ENCODE results near the gene SNX11. TPM values are rescaled to one million over a fixed set of nuclear protein-coding genes. Genes with fewer than 3 reads are reported as not detected.

SNX11 gene
- total and polyA plus RNA-seq, 9 of the 15 experiments (the other 6 are each of a cell fraction or from before 2014, with no cell fraction given): 12.4 to 24.0 (median 16.8) TPM

GRCh38 chr17:48125829-48126531 is 18.4 kb downstream of the SNX11 start:
- POLR2A ChIA-PET: no interaction called here
- in situ Hi-C loops (cut with MboI): no loop called here
- no peak for TF ChIP-seq ZNF830 (CRISPR knock-in tag; IDR thresholded peaks at IDR 0.05)
- TF ChIP-seq SUPT5H (IDR thresholded peaks at IDR 0.05): no peak
- TF ChIP-seq MCM3 (IDR thresholded peaks at IDR 0.05): no peak
- no peak for TF ChIP-seq ELK1 (CRISPR knock-in tag; IDR thresholded peaks at IDR 0.05)
- no peak for TF ChIP-seq ATF1 (CRISPR knock-in tag; IDR thresholded peaks at IDR 0.05)
- TF ChIP-seq ATF1 (tag; IDR thresholded peaks at IDR 0.05): no peak
- TF ChIP-seq ATF2 (CRISPR knock-in tag; IDR thresholded peaks at IDR 0.05): no peak
- no peak for TF ChIP-seq CTCF (IDR thresholded peaks at IDR 0.05 in 2 of 3, conservative IDR thresholded peaks at IDR 0.05 in 1 of 3; ENCODE audit: insufficient read depth in 2 of 3, low read depth in 1 of 3, low read length in 3 of 3)
- no peak for TF ChIP-seq NCOA4 (IDR thresholded peaks at IDR 0.05; ENCODE audit: partially characterized antibody)
- no peak for TF ChIP-seq SIN3B (IDR thresholded peaks at IDR 0.05; ENCODE audit: low read depth)
- no peak for TF ChIP-seq ID3 (CRISPR knock-in tag; IDR thresholded peaks at IDR 0.05)
- no peak for TF ChIP-seq ID3 (tag; IDR thresholded peaks at IDR 0.05)
- TF ChIP-seq PATZ1 (CRISPR knock-in tag; IDR thresholded peaks at IDR 0.05; ENCODE audit: borderline replicate concordance): no peak
- TF ChIP-seq CBX2 (IDR thresholded peaks at IDR 0.05; ENCODE audit: insufficient read depth, low read length, poor library complexity, severe bottlenecking): no peak

More at GRCh38 chr17:48125829-48126531, 18.4 kb downstream of the SNX11 start:
- WGBS (ENCODE audit: insufficient coverage, low coverage, missing lambda C conversion rate): 72% methylated on average over 9 of the region's 9 CpGs
- Histone ChIP-seq H3K9ac (ENCODE audit: insufficient read depth in 1 of 2, low read depth in 2 of 2, low read length in 2 of 2) (0 out of 4 replicates have a peak overlapping the region, but pooled peaks of 1 of the 2 experiments have one; percentile 37), H3K9me1 (ENCODE audit: control insufficient read depth, insufficient read depth, low read length) (peaks cover 3% of the 10 kb centered on the region), H3K4me1 (replicated peaks in 1 of 2; ENCODE audit: control insufficient read depth in 2 of 2, insufficient read depth in 2 of 2, low read length in 2 of 2) (no peaks in the 10 kb centered on the region), H3K27ac (ENCODE audit: extremely low read depth, low read depth, low read length) (no peak overlapping the region), H3K36me3 (ENCODE audit: control insufficient read depth, insufficient read depth, low read length) (peaks cover 28% of the 10 kb centered on the region; the same call in 2 of the 3 replicates), H3K4me3 (no peak overlapping the region), H2AFZ (ENCODE audit: low read depth, low read length) (no peak overlapping the region), H4K20me1 (replicated peaks; ENCODE audit: control insufficient read depth, insufficient read depth, low read length) (no peaks in the 10 kb centered on the region), H3K9me3 (replicated peaks; ENCODE audit: control insufficient read depth, insufficient read depth, low read depth, low read length) (no peaks in the 10 kb centered on the region), H3K4me2 (ENCODE audit: insufficient read depth, low read length) (no peak overlapping the region), H3K27me3 (ENCODE audit: control insufficient read depth in 2 of 2, insufficient read depth in 2 of 2, low read length in 2 of 2) (no peaks in the 10 kb centered on the region), H3K79me2 (ENCODE audit: control insufficient read depth, insufficient read depth, low read length) (no peaks in the 10 kb centered on the region)
- no peak for DNase-seq (ENCODE audit: extremely low read depth in 1 of 4, low spot score in 3 of 4)
- intact Hi-C loops (cut with micrococcal nuclease): no loop called here
- FAIRE-seq: no peak
- ATAC-seq: no peak
- no TSS peak for BruUV-seq (replicated peaks)
- CTCF ChIA-PET (ENCODE audit: low intra/inter-chr PET ratio): no interaction called here

Measured in K562 (cell line).